DND-41 (cell line): Measurements from ENCODE around the gene DSCAML1.

ENCODE experiments used
- ATAC-seq: fragments of 200-7000 bp; cut with Tn5 transposase; 3 replicates; pipeline ENCODE4 v1.9.1; 2021; ENCODE audit warnings: low read depth; ENCODE audit not compliant: insufficient read depth
- DNase-seq: peaks from one replicate; pipeline ENCODE4 v3.0.0-alpha.2; 2020
- H2AFZ ChIP-seq: 2 replicates; pipeline ENCODE4 v1.6.0; 2012; ENCODE audit warnings: low read depth, low read length
- H3K27ac ChIP-seq: 2 replicates; pipeline ENCODE4 v1.5.1; 2012; ENCODE audit warnings: low read length, inconsistent platforms
- H3K27me3 ChIP-seq: fragments of 200-600 bp; sonication (generic); 2 replicates; pipeline ENCODE4 v1.6.0; 2012; ENCODE audit warnings: low read length, mild to moderate bottlenecking, inconsistent platforms; ENCODE audit not compliant: insufficient read depth, poor library complexity
- H3K36me3 ChIP-seq: 2 replicates; pipeline ENCODE4 v1.5.1; 2012; ENCODE audit warnings: low read length, inconsistent platforms; ENCODE audit not compliant: insufficient read depth
- H3K4me1 ChIP-seq: 2 replicates; pipeline ENCODE4 v1.5.1; 2012; ENCODE audit warnings: mild to moderate bottlenecking, low read length; ENCODE audit not compliant: insufficient read depth
- H3K4me2 ChIP-seq: 2 replicates; pipeline ENCODE4 v1.6.0; 2012; ENCODE audit warnings: mild to moderate bottlenecking, moderate library complexity, low read length, inconsistent platforms; ENCODE audit not compliant: insufficient read depth
- H3K4me3 ChIP-seq, 2 experiments: fragments of 200-600 bp in 1 of 2; shearing (Covaris generic) in 1 of 2; 2 replicates each; pipeline ENCODE4 v1.5.1; 2012 to 2016; ENCODE audit warnings: inconsistent platforms in 2 of 2, low read length in 2 of 2, mild to moderate bottlenecking in 2 of 2, low read depth in 1 of 2, moderate library complexity in 1 of 2
- H3K79me2 ChIP-seq: 2 replicates; pipeline ENCODE4 v1.6.0; 2012; ENCODE audit warnings: low read length, inconsistent platforms; ENCODE audit not compliant: insufficient read depth
- H3K9ac ChIP-seq: 2 replicates; pipeline ENCODE4 v1.6.0; 2012; ENCODE audit warnings: low read depth, mild to moderate bottlenecking, inconsistent platforms, low read length, moderate library complexity
- H3K9me3 ChIP-seq: 2 replicates; pipeline ENCODE4 v1.5.1; 2012; ENCODE audit warnings: low read length, moderate library complexity, mild to moderate bottlenecking, inconsistent platforms; ENCODE audit not compliant: insufficient read depth, severe bottlenecking
- H4K20me1 ChIP-seq: 2 replicates; pipeline ENCODE4 v1.6.0; 2012; ENCODE audit warnings: low read length; ENCODE audit not compliant: insufficient read depth
- CTCF ChIP-seq: IDR thresholded peaks from 2 replicates; pipeline ENCODE4 v1.5.1; 2012; ENCODE audit warnings: borderline replicate concordance, low read length, moderate library complexity, mild to moderate bottlenecking; ENCODE audit not compliant: poor library complexity, severe bottlenecking; ENCODE audit errors: extremely low read depth
- EZH2 ChIP-seq: IDR thresholded peaks from 3 replicates; pipeline ENCODE4 v1.6.1; 2012; ENCODE audit warnings: borderline replicate concordance, low read depth, mild to moderate bottlenecking, moderate library complexity, low read length, inconsistent platforms; ENCODE audit not compliant: severe bottlenecking

Gene DSCAML1

GRCh38 chr11:117481885-117482284, 315.1 kb downstream of the DSCAML1 start:
- H3K4me1 ChIP-seq = no peaks in the 10 kb centered on the region
- H3K27ac ChIP-seq = no peak overlapping the region
- no peak overlapping the region for H3K4me3 ChIP-seq
- no peak for DNase-seq
- no peaks in the 10 kb centered on the region for H3K79me2 ChIP-seq
- H3K9me3 ChIP-seq = no peaks in the 10 kb centered on the region
- H3K27me3 ChIP-seq = no peaks in the 10 kb centered on the region
- no peak for ATAC-seq
- TF ChIP-seq EZH2 (no peak), CTCF (no peak)
- H3K9ac ChIP-seq = no peak overlapping the region
- H4K20me1 ChIP-seq = peaks cover 2% of the 10 kb centered on the region; the same call in 1 of the 2 replicates
- H3K4me2 ChIP-seq = no peak overlapping the region
- H3K36me3 ChIP-seq = peaks cover 3% of the 10 kb centered on the region; the same call in 1 of the 2 replicates
- H2AFZ ChIP-seq = no peak overlapping the region

- peaks cover 3% of the 10 kb centered on the region; the same call in 1 of the 2 replicates for H3K36me3 ChIP-seq
- DNase-seq = no peak
- no peaks in the 10 kb centered on the region for H3K27me3 ChIP-seq
- H4K20me1 ChIP-seq = peaks cover 2% of the 10 kb centered on the region; the same call in 1 of the 2 replicates
- H2AFZ ChIP-seq = no peak overlapping the region
- no peaks in the 10 kb centered on the region for H3K9me3 ChIP-seq
- ATAC-seq = no peak
- no peak overlapping the region for H3K4me3 ChIP-seq
- no peak overlapping the region for H3K9ac ChIP-seq
- no peak overlapping the region for H3K27ac ChIP-seq
- H3K4me2 ChIP-seq = no peak overlapping the region
- no peak for TF ChIP-seq EZH2
- no peak for TF ChIP-seq CTCF
- H3K4me1 ChIP-seq = no peaks in the 10 kb centered on the region
- H3K79me2 ChIP-seq = no peaks in the 10 kb centered on the region
Observed at GRCh38 chr11:117481036-117481435, 316.0 kb downstream of the DSCAML1 start.

DNA sequence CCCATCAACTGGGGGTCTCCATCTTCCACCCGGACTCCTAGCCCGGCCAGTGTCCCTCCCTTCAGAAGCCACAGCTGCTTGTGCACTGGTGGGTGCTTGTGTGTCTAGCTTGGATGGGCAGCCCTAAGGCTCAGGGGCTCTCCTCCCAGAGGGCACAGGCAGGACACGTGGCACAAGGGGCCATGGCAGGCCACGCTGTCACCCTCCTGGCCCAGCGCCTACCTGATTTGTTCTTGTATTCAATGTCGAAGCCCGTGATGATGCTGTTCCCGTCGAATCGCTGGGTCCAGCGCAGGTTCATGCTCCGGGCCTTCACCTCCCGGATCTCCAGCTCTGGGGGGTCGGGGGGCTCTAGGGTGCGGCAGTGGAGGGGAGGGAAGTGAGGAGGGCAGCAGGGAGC, 316.8 kb downstream of the DSCAML1 start:
- ATAC-seq (no peak), DNase-seq (no peak)
- H3K4me3 ChIP-seq = no peak overlapping the region
- H3K36me3 ChIP-seq = peaks cover 3% of the 10 kb centered on the region; the same call in 1 of the 2 replicates
- no peak overlapping the region for H3K9ac ChIP-seq
- H3K4me2 ChIP-seq = no peak overlapping the region
- H2AFZ ChIP-seq = no peak overlapping the region
- H3K4me1 ChIP-seq = no peaks in the 10 kb centered on the region
- no peak for TF ChIP-seq CTCF
- TF ChIP-seq EZH2 = no peak
- H3K27ac ChIP-seq = no peak overlapping the region
- H3K9me3 ChIP-seq = no peaks in the 10 kb centered on the region
- no peaks in the 10 kb centered on the region for H3K79me2 ChIP-seq
- H3K27me3 ChIP-seq = no peaks in the 10 kb centered on the region
- peaks cover 2% of the 10 kb centered on the region; the same call in 1 of the 2 replicates for H4K20me1 ChIP-seq

- no peak for ATAC-seq
- TF ChIP-seq CTCF = peak; percentile 48
- TF ChIP-seq EZH2 = no peak
- peak; percentile 22 for DNase-seq
Observed at GRCh38 chr11:117479372-117479771, 317.6 kb downstream of the DSCAML1 start.

More at GRCh38 chr11:117479372-117479771, 317.6 kb downstream of the DSCAML1 start:
- H3K9ac ChIP-seq = no peak overlapping the region
- H3K4me1 ChIP-seq = no peaks in the 10 kb centered on the region
- H2AFZ ChIP-seq = no peak overlapping the region
- H3K9me3 ChIP-seq = no peaks in the 10 kb centered on the region
- H3K4me3 ChIP-seq = no peak overlapping the region
- H3K4me2 ChIP-seq = no peak overlapping the region
- H3K36me3 ChIP-seq = peaks cover 3% of the 10 kb centered on the region; the same call in 1 of the 2 replicates
- H4K20me1 ChIP-seq = peaks cover 2% of the 10 kb centered on the region; the same call in 1 of the 2 replicates
- H3K27ac ChIP-seq = no peak overlapping the region
- H3K79me2 ChIP-seq = no peaks in the 10 kb centered on the region
- H3K27me3 ChIP-seq = no peaks in the 10 kb centered on the region
